ENCODE data around the gene BARX2.

- TF ChIP-seq CTCF (IDR thresholded peaks at IDR 0.05) (no peak), POLR2A (IDR thresholded peaks at IDR 0.05) (no peak)
These were observed 52.3 kb downstream of the BARX2 start for GRCh38 chr11:129427816-129428406.
